Measurements from ENCODE around the gene CTBP1.

Gene CTBP1

DNA sequence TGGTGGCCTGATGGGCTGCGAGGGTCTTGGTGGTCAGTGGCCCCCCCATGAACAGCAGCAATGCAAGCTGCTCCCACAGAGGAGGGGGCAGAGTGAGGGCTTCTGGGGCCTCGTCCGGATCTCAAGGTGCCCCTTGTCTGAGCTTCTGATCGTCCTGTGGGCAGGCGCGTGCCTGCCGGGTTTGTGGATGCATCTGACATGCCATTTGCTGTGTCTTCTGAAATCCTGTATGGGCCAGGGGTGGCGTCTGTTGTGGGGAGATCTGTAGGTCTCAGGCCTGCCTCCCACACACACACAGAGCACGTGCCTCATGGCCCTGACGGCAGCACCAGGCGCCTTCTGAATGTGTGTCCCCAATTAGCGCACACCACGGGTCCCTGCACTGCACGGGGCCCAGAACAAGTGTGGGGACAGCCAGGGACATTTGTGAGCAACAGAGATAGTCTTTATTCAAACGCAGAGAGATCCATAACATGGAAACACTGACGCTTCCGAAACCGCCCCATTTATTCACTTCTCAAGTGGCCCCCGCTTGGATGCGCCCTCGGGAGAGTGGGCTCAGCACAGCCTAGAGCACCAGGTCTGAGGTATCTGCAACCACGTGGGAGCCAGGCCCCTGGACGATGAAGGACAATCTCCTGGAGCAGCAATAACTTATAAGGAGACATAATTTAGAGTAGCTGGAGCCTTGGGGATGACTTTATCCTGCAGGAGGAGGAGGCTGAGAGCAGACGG, 82.3 kb downstream of the CTBP1 start:
- Histone ChIP-seq H3K36me3 (ENCODE audit: control insufficient read depth, insufficient read depth, low read length) (no peaks in the 10 kb centered on the region; the same call in 1 of the 2 replicates), H3K4me3 (replicated peaks; ENCODE audit: low read depth, low read length) (peak overlapping the region; percentile 82), H3K27me3 (replicated peaks; ENCODE audit: control insufficient read depth, insufficient read depth, low read length) (no peaks in the 10 kb centered on the region; the same call in 1 of the 2 replicates)
- TF ChIP-seq, protein P1, sequence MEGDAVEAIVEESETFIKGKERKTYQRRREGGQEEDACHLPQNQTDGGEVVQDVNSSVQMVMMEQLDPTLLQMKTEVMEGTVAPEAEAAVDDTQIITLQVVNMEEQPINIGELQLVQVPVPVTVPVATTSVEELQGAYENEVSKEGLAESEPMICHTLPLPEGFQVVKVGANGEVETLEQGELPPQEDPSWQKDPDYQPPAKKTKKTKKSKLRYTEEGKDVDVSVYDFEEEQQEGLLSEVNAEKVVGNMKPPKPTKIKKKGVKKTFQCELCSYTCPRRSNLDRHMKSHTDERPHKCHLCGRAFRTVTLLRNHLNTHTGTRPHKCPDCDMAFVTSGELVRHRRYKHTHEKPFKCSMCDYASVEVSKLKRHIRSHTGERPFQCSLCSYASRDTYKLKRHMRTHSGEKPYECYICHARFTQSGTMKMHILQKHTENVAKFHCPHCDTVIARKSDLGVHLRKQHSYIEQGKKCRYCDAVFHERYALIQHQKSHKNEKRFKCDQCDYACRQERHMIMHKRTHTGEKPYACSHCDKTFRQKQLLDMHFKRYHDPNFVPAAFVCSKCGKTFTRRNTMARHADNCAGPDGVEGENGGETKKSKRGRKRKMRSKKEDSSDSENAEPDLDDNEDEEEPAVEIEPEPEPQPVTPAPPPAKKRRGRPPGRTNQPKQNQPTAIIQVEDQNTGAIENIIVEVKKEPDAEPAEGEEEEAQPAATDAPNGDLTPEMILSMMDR (IDR thresholded peaks at IDR 0.05; ENCODE audit: insufficient read depth, low read length, poor library complexity, severe bottlenecking), result no peak
- no peak for DNase-seq (ENCODE audit: extremely low read depth, insufficient read length)

DNA sequence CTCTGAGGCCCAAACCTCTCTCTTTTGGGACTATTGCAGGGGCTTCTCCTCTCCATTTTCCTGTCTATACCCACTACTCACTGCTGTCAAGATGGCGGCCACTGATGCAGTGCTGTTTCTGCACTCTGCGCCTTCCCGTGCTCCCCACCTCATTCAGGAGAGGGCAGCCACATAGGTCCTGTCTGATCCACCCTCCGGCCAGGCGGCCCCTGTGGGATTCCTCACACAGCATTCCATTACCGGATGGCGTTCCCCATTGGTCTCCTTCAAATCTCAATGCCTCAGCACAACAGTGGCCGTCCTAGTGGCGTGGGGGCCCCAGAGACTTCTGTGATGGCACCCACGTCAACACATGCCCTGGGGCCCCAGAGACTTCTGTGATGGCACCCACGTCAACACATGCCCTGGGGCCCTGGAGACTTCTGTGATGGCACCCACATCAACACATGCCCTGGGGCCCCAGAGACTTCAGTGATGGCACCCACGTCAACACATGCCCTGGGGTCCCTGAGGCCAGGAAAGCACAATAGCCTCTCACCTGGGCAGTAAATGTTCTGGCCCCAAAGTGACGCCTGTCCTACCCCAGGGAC, 83.9 kb downstream of the CTBP1 start:
- no peak overlapping the region for H3K4me3 ChIP-seq (replicated peaks; ENCODE audit: low read depth, low read length)
- no peaks in the 10 kb centered on the region for H3K36me3 ChIP-seq (ENCODE audit: control insufficient read depth, insufficient read depth, low read length)
- no peaks in the 10 kb centered on the region for H3K27me3 ChIP-seq (replicated peaks; ENCODE audit: control insufficient read depth, insufficient read depth, low read length)
- TF ChIP-seq, protein P1 (IDR thresholded peaks at IDR 0.05; ENCODE audit: insufficient read depth, low read length, poor library complexity, severe bottlenecking), result no peak
- DNase-seq (ENCODE audit: extremely low read depth, insufficient read length), result no peak

DNA sequence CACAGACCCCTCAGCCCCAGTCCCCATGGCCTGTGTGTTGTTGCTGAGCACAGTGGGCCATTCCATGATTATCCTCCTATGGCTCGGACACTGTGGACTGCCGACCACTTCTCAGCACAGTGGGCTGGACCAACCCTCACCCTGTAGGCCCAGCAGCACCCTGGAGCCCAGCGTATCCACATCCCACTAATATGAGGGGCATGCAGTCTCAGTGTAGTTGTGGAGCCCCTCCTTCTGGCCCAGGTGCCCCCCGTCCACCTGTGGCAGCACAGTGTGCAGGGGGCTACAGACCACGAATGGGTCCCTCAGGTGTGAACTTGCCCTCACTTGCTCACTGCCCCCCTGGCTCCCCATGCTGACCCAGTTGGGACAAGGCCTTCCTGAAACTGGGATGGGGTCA, 84.5 kb downstream of the CTBP1 start:
- DNase-seq (ENCODE audit: extremely low read depth, insufficient read length), result no peak
- H3K4me3 ChIP-seq (replicated peaks; ENCODE audit: low read depth, low read length), result no peak overlapping the region

DNA sequence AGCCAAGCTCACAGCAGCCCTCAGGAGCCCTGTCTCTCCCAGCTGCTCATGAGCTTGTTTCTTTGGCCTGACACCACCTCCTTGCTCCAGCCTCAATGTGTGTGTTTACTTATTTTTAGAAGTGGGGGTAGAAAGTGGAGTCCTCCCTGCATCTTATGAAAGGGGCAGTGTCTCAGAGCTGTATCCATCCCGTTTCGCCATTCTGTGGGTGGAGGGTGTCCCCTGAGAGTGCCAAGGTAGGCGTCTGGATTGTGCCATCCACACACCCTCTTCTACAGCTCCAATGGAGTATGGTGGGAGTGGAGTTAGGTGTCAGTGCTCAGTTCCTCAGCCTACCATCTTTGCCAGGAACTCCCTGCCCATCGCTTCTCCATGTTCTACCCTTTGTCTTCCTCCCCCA, 84.9 kb downstream of the CTBP1 start:
- H3K27me3 ChIP-seq (replicated peaks; ENCODE audit: control insufficient read depth, insufficient read depth, low read length), result no peaks in the 10 kb centered on the region
- H3K4me3 ChIP-seq (replicated peaks; ENCODE audit: low read depth, low read length), result no peak overlapping the region
- DNase-seq (ENCODE audit: extremely low read depth, insufficient read length), result no peak
- TF ChIP-seq, protein P1 (IDR thresholded peaks at IDR 0.05; ENCODE audit: insufficient read depth, low read length, poor library complexity, severe bottlenecking), result no peak
- no peaks in the 10 kb centered on the region for H3K36me3 ChIP-seq (ENCODE audit: control insufficient read depth, insufficient read depth, low read length)

More for the DNA sequence above, 84.5 kb downstream of the CTBP1 start:
- Histone ChIP-seq H3K36me3 (ENCODE audit: control insufficient read depth, insufficient read depth, low read length) (no peaks in the 10 kb centered on the region), H3K27me3 (replicated peaks; ENCODE audit: control insufficient read depth, insufficient read depth, low read length) (no peaks in the 10 kb centered on the region)
- TF ChIP-seq, protein P1 (IDR thresholded peaks at IDR 0.05; ENCODE audit: insufficient read depth, low read length, poor library complexity, severe bottlenecking), result no peak
